GM10266 (cell line): ENCODE measurements around the gene PMEPA1.

Experiments
- DNase-seq: peaks from one replicate; pipeline ENCODE4 v3.0.0; 2012; ENCODE audit errors: extremely low spot score
- TF ChIP-seq, protein P1 (sequence below): IDR thresholded peaks from 2 replicates; pipeline ENCODE4 v1.5.1; 2012; ENCODE audit warnings: mild to moderate bottlenecking, low read depth; ENCODE audit not compliant: control insufficient read depth, insufficient read depth; ENCODE audit errors: missing control alignments

PMEPA1 gene

DNA sequence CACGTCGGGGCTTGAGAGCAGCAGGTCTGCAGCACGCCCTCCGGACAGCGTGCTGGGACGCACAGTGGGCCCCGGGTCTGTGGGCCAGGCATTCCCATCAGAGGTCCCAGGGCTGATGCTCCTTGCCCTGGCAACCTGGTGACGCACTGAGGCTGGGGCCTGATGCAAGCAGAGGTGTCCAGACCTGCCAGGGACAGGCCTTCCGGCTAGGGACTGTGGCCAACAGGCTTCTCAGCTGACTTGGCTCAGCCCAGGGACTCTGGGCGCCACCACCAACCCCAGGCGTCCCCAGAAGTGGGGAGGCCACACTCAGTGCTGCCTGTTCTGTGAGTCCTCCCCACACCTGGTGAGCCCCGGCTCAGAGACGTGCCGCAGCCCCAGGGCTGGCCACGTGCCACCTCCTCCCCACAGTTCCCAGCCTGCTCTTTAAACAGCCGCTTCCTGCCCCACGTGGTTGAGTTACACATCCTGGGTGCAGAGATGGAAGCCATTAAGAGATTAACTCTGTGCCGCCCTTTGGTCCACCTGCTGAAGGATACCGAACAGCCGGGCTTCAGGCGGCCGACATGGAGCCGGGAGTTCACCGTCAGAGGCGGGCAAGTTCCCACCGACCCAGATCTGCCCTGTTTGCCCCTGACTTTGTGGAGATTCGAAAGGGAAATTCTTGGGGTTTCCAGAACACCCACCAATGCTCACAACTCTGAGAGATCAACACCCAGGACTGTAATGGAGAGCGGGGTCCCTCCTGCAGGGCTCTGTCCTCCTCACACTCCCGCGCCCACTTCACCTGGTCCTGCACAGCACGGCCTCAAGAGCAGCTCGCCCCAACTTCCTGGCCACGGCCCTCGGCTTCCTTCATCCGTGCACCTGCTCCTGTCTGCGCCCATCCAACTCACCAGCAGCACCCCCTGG, 52.0 kb downstream of the PMEPA1 start:
- TF ChIP-seq, protein P1, sequence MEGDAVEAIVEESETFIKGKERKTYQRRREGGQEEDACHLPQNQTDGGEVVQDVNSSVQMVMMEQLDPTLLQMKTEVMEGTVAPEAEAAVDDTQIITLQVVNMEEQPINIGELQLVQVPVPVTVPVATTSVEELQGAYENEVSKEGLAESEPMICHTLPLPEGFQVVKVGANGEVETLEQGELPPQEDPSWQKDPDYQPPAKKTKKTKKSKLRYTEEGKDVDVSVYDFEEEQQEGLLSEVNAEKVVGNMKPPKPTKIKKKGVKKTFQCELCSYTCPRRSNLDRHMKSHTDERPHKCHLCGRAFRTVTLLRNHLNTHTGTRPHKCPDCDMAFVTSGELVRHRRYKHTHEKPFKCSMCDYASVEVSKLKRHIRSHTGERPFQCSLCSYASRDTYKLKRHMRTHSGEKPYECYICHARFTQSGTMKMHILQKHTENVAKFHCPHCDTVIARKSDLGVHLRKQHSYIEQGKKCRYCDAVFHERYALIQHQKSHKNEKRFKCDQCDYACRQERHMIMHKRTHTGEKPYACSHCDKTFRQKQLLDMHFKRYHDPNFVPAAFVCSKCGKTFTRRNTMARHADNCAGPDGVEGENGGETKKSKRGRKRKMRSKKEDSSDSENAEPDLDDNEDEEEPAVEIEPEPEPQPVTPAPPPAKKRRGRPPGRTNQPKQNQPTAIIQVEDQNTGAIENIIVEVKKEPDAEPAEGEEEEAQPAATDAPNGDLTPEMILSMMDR: no peak
- DNase-seq: no peak

DNA sequence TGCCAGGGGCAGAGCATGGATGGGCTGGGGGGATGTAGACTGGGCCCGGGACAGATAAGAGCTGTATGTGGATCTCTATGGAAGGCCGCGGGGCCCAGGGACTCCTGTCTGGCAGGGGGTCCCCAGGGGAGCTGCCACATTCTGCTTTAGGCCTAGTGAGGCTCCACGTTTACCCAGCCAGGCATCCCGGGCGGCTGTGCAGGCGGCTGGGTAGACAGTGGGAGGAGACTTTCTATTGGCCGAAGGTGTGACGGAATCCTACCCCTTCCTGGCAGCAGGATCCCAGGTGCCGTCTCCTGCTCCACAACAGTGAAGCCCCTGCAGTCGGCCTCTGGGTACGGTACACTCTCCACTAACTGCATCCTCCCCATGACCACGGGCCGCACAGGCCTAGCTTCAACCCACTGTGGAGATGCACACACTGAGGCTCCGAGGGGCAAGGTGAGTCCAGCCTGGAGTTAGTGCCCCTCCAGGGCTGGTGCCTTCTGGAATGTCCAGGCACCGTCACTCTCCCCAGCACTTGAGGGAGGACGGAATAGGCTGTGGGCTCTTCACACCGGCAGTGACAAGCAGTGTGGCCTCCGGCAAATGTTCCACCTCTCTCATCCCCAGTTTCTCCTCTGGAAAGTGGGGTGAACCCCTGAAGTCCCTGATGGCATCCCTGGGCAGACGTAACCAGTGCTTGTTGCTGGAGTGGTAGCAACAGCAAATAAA, 52.8 kb downstream of the PMEPA1 start:
- TF ChIP-seq, protein P1: no peak
- no peak for DNase-seq

DNA sequence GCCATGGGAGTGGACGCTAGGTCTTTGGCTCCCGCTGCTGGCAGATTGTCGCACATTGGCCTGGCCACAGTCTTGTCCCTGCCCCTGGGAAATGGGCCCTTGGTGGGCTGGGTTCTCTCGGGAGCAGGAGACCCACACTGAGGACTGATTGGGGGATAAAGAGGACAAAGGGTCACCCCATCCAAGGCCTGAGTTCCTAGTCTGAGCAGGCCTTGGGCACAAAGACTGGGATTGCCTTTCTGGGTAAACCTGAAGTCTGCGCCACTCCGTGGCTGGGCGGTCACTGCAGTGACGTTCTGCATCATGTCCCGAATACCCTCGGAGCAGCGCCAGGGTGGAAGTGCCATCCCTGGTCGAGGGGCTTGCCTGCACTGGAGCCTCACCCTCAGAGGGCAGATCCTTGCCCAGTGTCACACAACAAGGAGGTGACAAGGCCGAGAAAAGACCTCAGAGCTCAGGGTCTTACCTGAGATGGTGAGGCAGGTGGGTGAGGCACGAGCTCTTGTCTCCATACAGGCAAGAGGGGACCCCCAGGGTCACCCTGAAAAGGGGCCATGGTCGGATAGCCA, 53.5 kb downstream of the PMEPA1 start:
- DNase-seq: no peak
- TF ChIP-seq, protein P1: no peak

DNA sequence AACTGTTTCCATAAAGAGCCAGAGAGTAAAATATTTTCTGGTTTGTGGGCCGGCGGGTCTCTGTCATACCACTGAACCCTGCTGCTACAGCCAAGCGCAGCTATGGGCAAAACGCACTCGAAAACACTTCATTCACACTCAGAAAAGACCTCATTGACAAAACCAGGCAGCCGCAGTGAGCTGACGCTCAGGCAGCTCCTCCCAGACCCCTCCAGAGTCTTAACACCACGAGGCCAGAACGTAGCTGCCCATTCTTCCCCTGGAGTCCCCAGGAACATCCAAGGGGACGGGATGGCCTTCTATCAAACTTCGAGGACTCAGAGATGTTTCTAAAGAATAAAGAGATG, 54.0 kb downstream of the PMEPA1 start:
- TF ChIP-seq, protein P1: no peak
- DNase-seq: no peak

DNA sequence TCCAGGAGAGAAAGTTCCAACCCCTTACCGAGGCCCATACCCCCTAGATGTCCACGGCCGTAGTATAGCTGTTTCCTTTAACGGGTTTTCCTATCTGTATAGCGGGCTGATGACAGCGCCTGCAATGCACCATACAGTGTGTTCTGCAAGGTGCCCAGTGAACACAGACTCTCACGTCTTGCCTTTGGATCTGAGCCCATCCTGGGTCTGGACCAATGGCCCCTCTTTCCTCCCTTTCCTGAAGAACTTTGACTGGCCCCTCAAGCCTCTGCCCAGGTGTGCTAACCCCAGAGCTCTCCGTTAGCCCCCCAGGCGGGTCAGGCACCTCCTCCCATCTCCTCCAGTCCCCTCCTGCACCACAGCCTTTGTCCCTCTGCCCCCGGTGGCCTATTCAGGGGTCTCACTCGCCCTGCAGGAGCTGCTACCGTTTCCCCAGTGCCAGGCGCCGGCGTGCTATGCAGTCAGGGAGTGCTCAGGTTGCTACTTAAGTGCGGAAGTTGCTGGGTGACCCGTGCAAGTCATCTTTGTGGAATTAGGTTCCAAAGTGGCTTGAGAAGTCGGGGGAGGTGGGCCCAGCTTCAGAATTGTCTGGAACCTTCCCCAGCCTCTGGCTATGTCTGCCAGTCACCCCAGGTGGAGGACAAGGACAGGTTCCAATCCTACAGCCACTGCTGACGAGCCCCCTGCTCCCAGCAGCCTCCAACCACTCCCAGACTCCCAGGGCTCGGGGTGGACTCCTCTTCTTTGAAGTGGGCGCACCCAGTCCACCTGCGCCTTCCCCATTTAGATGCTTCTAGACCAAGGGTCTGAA, 54.6 kb downstream of the PMEPA1 start:
- no peak for DNase-seq
- TF ChIP-seq, protein P1: no peak

DNA sequence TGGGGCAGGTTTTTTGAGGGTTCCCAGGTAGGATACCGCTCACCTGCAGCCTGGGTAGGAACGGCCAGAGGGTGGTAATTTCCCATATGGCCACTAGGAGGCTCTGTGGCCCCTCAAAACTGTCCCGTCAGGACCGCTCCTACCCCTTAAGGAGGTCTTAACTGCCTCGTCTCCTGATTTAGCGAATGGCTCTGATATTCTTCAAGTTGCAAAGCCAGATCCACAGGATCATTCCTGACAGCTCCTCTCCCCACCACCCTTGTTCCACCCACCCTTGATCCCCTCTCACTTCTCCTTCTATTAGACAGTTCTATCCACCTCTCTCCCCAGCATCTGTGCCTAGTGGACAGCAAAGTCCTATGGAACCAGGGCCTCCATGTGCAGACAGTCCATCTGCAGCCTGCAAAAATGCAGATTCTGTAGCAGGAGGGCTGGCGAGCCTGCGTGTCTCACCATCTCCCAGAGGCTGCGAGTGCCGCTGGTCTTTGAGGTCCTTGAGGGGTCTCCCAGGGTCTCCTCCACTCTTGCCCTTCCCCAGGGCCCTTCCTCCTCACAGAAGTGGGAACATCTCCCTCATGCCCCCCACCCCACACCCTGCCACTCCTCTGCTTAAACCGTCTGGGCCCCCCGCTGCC, 55.3 kb downstream of the PMEPA1 start:
- TF ChIP-seq, protein P1: peak; percentile 88
- peak; percentile 93 for DNase-seq
